T-helper 1 cell treated with Interleukin-12 subunit alpha and Interleukin-12 subunit beta and Interleukin-4 antibody, amounts not matched to agents 30 μg/mL and 1 μg/mL, for 36 hours (primary cell): ENCODE data around the gene MLLT3.

Experiments
- H3K27ac Mint-ChIP-seq: one replicate; pipeline ENCODE4 v1.8.0; 2021; ENCODE audit warnings: mild to moderate bottlenecking, mixed read lengths
- H3K27me3 Mint-ChIP-seq: one replicate; pipeline ENCODE4 v1.8.0; 2021; ENCODE audit warnings: low read depth, mixed read lengths
- H3K36me3 Mint-ChIP-seq: one replicate; pipeline ENCODE4 v1.8.0; 2021; ENCODE audit warnings: low read depth, mixed read lengths
- H3K4me1 Mint-ChIP-seq: one replicate; pipeline ENCODE4 v1.8.0; 2021; ENCODE audit warnings: low read depth, mixed read lengths
- H3K4me3 Mint-ChIP-seq: one replicate; pipeline ENCODE4 v1.8.0; 2021; ENCODE audit warnings: mild to moderate bottlenecking, moderate library complexity, mixed read lengths
- H3K9me3 Mint-ChIP-seq: one replicate; pipeline ENCODE4 v1.8.0; 2021; ENCODE audit warnings: mixed read lengths

MLLT3 gene

DNA sequence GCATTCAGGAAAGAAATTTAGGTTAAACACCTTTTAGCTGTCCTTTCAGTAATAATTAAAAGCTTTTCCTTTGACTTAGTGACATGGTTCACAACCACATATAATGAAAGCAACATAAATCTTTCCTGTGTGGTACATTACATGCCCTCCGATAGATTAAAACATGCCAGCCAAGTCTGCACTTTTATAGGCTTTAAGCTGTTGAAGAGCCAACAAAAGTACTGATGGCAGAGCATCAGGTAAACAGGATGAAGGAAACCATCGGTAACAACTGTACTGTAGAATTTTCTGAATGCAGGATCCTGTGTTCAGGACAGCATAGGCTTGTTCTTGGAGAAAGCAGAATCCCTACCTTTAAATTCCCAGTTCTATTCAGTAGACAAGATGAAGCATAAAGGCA is 226.6 kb downstream of the MLLT3 start:
- Mint-ChIP-seq H3K4me1 (peaks cover 24% of the 10 kb centered on the region), H3K9me3 (no peaks in the 10 kb centered on the region), H3K4me3 (no peak overlapping the region), H3K36me3 (peaks cover 36% of the 10 kb centered on the region), H3K27ac (no peak overlapping the region), H3K27me3 (no peaks in the 10 kb centered on the region)

DNA sequence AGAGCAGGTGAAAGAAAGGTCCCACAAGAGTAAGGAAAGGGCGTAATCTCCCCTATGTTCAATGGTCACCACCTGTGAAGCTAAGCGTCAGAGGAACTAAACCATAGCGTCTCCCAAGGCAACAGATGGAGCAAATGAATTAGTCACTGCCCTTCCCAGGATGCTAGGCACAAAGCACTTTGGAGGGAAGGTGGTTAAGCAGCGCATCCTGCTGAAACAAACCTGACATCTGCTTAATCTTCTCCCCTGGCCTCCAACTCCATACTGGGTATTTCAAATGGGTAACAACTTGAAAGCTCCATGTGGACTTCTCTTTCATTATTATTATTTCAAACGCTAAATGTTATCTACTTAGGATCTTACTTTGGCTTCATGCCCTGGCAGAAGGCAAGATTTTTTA is 227.3 kb downstream of the MLLT3 start:
- Mint-ChIP-seq H3K27ac (no peak overlapping the region), H3K4me3 (no peak overlapping the region), H3K36me3 (peaks cover 32% of the 10 kb centered on the region), H3K4me1 (peaks cover 23% of the 10 kb centered on the region), H3K9me3 (no peaks in the 10 kb centered on the region), H3K27me3 (no peaks in the 10 kb centered on the region)

DNA sequence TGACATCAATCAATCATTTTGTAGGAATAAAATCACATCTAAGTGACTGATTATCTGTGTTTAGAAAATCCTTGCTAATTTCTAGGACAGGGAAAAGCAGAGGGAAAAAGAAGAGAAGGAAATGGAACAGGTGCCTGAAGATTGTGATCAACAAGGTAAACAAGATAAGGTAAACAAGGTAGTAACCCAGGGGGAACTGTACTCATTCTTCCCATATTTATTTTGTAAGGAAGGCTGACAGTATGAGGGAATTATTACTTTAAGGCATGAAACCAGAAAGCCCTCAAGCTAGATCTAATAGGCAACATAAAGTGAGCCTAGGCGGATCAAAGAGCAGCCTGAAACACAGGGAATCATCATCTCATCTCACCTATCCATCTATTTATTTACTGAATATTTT is 231.1 kb downstream of the MLLT3 start:
- peaks cover 27% of the 10 kb centered on the region for H3K36me3 Mint-ChIP-seq

DNA sequence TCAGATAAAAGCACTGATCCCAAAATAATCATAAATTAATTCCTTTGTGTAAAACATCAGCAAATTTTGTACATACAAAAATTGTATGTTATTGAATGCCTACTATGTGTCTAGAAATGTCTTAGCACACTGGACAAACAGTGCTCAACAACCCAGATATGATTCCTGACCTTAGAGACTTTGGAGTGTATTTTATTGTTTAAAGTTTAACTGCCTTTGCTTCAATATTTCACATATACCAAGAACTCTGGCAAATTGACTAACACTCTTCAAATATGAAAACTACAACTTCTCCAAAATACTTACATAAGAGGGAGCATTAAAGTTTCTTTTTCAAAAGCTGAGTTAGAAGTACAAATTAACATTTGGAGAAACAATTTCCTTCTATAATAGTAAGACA is 231.9 kb downstream of the MLLT3 start:
- Mint-ChIP-seq H3K27ac (no peak overlapping the region), H3K4me1 (peaks cover 3% of the 10 kb centered on the region), H3K4me3 (no peak overlapping the region), H3K9me3 (no peaks in the 10 kb centered on the region), H3K36me3 (peaks cover 29% of the 10 kb centered on the region), H3K27me3 (no peaks in the 10 kb centered on the region)

More for the DNA sequence above, 231.1 kb downstream of the MLLT3 start:
- no peaks in the 10 kb centered on the region for H3K9me3 Mint-ChIP-seq
- H3K4me1 Mint-ChIP-seq: peaks cover 5% of the 10 kb centered on the region
- H3K27me3 Mint-ChIP-seq: no peaks in the 10 kb centered on the region
- H3K4me3 Mint-ChIP-seq: no peak overlapping the region
- no peak overlapping the region for H3K27ac Mint-ChIP-seq

DNA sequence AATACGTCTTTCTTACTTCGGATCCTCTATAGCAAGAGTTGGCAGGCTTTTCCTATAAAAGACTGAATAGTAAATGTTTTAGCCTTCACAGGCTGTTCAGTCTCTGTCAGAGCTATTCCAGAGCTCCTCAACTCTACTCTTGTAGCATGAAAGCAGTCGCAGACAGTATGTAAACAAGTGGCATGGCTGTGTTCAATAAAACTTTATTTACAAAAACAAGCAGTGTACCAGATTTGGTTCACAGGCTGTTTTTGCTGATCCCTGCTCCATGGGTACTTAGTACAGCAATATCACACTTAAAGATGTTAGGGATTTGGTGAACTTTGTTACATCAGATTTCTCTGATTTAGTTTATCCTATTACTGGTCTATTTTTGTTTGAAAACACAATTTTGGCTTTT is 235.2 kb downstream of the MLLT3 start:
- no peaks in the 10 kb centered on the region for H3K27me3 Mint-ChIP-seq
- peaks cover 16% of the 10 kb centered on the region for H3K4me1 Mint-ChIP-seq
- H3K36me3 Mint-ChIP-seq: peaks cover 18% of the 10 kb centered on the region
- H3K4me3 Mint-ChIP-seq: no peak overlapping the region
- H3K9me3 Mint-ChIP-seq: no peaks in the 10 kb centered on the region
- no peak overlapping the region for H3K27ac Mint-ChIP-seq

DNA sequence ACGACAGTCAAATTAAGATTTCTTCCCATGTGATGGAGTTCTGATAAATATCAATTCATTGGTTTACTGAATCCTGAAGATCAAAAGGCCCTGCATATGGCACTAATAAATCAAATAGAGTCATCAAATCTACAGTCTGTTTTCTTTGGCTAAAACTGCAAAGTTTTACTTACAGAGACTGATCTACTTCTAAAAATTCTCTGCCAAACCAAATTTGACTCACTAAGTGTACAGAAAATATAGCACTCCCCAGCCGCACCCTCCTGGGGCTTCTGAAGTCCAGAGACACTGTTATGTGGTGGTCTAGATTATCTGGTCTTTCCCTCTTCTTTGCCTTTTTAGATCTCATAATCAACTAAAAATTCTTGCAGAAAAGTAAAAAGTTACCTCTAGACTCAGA is 237.7 kb downstream of the MLLT3 start:
- no peaks in the 10 kb centered on the region for H3K27me3 Mint-ChIP-seq
- peaks cover 21% of the 10 kb centered on the region for H3K4me1 Mint-ChIP-seq
- H3K4me3 Mint-ChIP-seq: no peak overlapping the region
- no peaks in the 10 kb centered on the region for H3K9me3 Mint-ChIP-seq
- peaks cover 22% of the 10 kb centered on the region for H3K36me3 Mint-ChIP-seq
- H3K27ac Mint-ChIP-seq: no peak overlapping the region

DNA sequence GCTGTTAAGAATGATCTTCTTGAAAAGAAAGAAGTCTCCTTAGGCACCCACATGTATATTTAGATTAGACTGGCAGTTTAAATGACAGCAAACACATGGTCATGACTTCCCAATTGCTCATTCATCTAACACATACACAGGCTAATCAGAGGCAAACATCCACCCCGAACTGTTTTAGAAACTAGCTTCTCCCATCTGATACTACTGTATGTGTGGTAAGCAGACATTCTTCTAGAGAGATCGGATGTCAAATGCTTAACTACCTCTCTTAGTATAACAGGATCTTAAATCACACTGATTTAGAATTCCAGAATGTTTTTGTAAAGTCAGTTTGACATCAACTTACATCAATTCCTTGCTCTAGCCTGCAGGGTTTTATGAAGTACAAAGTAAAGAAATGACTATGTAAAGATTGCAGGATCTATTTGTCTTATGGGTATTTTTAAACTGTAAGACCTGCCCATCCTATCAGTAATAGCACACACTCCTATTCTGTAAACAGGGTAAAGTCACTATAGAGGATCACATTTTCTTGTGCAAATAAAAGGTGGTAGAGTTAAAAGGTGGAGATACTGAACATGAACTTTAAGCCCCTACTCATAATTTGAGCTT is 239.7 kb downstream of the MLLT3 start:
- no peaks in the 10 kb centered on the region for H3K27me3 Mint-ChIP-seq
- H3K4me1 Mint-ChIP-seq: peaks cover 24% of the 10 kb centered on the region
- H3K36me3 Mint-ChIP-seq: peaks cover 15% of the 10 kb centered on the region
- H3K9me3 Mint-ChIP-seq: no peaks in the 10 kb centered on the region
- H3K27ac Mint-ChIP-seq: no peak overlapping the region
- H3K4me3 Mint-ChIP-seq: no peak overlapping the region

DNA sequence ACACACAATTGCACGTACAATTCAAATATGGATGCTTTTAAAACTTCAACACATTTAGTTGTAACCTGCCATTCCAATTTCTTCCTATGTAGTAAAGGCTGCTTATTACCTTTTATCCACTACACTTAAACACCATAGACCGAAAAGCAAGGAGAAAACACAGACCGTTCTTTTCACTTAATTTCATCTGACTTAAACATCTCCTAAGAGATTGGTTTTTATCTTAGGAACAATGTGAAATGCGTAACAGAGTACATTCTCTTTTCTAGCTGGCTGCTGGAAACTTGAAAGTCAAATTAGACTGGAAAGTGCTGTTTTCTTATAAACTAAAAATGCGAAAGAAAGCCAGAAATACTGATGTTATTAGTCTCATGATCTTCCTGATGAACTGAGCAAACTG is 241.8 kb downstream of the MLLT3 start:
- H3K4me3 Mint-ChIP-seq: no peak overlapping the region
- no peak overlapping the region for H3K27ac Mint-ChIP-seq
- H3K27me3 Mint-ChIP-seq: no peaks in the 10 kb centered on the region
- peaks cover 33% of the 10 kb centered on the region for H3K4me1 Mint-ChIP-seq
- no peaks in the 10 kb centered on the region for H3K9me3 Mint-ChIP-seq
- H3K36me3 Mint-ChIP-seq: peaks cover 19% of the 10 kb centered on the region

DNA sequence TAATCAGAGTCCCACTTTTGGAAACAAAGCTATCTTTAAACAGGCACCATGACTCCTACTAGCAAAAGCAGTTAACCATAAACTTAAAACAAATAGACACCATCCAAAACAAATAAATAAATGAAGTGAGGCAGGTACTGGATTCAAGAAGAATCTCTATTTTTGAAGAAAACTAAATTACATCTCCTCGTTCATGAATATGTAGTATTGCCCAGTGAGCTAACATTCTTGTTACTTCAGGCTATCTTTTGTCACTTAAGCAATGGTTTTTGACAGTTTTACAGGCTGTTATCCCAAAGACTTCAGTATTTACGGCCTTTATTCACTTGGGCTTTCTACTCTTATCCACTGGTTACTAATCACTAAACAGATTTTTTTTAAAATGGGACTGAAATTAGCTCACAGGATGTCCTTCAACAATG is 242.5 kb downstream of the MLLT3 start:
- peaks cover 37% of the 10 kb centered on the region for H3K4me1 Mint-ChIP-seq
- no peaks in the 10 kb centered on the region for H3K27me3 Mint-ChIP-seq
- peaks cover 22% of the 10 kb centered on the region for H3K36me3 Mint-ChIP-seq
- no peaks in the 10 kb centered on the region for H3K9me3 Mint-ChIP-seq
- no peak overlapping the region for H3K27ac Mint-ChIP-seq
- no peak overlapping the region for H3K4me3 Mint-ChIP-seq

DNA sequence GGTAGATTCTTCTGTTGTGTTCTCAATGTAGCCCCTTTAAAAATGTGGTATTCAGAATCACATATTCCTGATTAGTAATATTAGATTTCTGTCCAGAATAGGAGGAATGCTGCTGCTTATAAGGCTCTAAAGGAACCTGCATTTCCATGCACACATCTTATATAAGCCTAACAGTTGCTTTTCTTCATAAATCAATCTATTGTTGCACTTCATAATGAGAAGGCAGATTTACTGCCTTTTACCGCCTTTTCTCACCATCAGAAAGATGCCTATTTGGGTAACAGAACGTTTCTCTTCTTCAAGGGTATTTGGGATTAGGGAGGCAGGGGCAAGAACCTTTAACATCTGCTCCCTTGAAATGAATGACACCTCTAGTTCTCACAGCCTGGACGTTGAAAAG is 243.4 kb downstream of the MLLT3 start:
- H3K9me3 Mint-ChIP-seq: no peaks in the 10 kb centered on the region
- H3K36me3 Mint-ChIP-seq: peaks cover 24% of the 10 kb centered on the region
- no peak overlapping the region for H3K27ac Mint-ChIP-seq
- no peak overlapping the region for H3K4me3 Mint-ChIP-seq
- no peaks in the 10 kb centered on the region for H3K27me3 Mint-ChIP-seq
- peaks cover 36% of the 10 kb centered on the region for H3K4me1 Mint-ChIP-seq

DNA sequence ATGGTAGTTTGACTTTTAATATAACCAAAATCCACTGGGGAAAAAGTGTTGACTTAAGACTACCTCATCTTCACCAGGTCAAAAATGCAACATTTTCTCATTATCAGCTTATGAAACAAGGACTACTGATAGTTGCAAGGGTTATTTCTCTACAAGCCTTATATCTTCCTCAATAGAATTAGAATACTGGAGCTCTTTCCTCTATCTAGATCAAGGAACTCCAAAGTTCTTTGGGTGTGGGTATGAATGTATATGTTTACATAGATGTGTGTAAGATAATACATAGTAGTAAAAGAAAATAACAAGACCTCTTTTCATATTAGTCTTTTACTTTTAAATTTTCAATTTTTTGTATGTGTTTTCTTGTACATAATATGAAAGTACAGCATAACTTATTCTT is 244.5 kb downstream of the MLLT3 start:
- no peaks in the 10 kb centered on the region for H3K9me3 Mint-ChIP-seq
- H3K36me3 Mint-ChIP-seq: peaks cover 28% of the 10 kb centered on the region
- H3K27me3 Mint-ChIP-seq: no peaks in the 10 kb centered on the region
- H3K4me3 Mint-ChIP-seq: no peak overlapping the region
- H3K27ac Mint-ChIP-seq: no peak overlapping the region
- peaks cover 35% of the 10 kb centered on the region for H3K4me1 Mint-ChIP-seq

DNA sequence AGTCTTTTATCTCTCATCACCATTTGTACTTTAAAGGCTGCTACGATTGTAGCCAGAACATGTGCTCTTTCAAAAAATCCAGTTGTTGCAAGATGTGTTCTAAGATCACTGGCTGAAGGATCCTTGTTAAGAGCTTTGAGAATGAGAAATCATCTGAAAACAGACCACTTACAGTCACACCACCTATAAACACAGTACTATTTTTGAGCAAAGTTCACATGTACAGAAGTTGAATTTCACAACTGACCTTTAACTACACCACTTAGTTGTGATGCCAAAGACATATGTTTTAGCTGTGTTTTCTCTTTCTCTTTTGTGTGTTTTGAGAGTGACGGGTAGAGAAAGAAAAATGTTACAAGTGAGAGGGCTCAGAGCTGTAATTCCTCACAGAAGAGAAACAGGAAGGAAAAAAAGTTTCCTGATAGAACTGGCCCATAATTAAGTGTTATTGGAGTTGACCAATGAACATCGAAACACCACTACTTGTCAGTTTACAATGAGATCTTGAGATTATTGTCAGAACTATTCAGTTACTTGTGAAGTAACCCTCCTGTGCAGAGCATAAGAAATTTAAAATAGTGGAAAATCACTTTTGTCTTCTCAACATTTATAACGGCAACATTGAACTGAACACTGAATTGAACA is 245.4 kb downstream of the MLLT3 start:
- Mint-ChIP-seq H3K4me1 (peaks cover 29% of the 10 kb centered on the region), H3K36me3 (peaks cover 29% of the 10 kb centered on the region), H3K27me3 (no peaks in the 10 kb centered on the region), H3K4me3 (peak overlapping the region; percentile 48), H3K27ac (peak overlapping the region; percentile 49), H3K9me3 (no peaks in the 10 kb centered on the region)

DNA sequence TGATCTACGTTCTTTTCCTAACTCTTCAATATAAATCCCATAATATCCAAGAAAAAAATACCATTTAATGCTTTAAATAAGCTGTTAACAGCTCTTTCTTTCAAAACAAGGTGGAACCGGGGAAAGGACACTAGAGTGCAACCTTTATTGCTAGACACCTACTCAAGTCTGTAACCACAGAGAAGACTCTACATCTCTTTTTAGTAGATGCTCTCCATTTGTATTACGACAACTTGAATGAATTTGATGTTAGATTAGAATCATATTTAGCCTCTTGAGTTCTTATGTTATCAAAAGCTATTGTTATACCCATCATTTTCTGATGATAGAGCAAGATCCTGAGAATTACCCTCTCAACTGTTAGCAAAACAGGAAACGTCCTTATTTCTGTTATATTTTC is 246.3 kb downstream of the MLLT3 start:
- H3K36me3 Mint-ChIP-seq: peaks cover 34% of the 10 kb centered on the region
- no peaks in the 10 kb centered on the region for H3K9me3 Mint-ChIP-seq
- no peak overlapping the region for H3K4me3 Mint-ChIP-seq
- H3K27ac Mint-ChIP-seq: peak overlapping the region; percentile 14
- H3K27me3 Mint-ChIP-seq: no peaks in the 10 kb centered on the region
- H3K4me1 Mint-ChIP-seq: peaks cover 38% of the 10 kb centered on the region

DNA sequence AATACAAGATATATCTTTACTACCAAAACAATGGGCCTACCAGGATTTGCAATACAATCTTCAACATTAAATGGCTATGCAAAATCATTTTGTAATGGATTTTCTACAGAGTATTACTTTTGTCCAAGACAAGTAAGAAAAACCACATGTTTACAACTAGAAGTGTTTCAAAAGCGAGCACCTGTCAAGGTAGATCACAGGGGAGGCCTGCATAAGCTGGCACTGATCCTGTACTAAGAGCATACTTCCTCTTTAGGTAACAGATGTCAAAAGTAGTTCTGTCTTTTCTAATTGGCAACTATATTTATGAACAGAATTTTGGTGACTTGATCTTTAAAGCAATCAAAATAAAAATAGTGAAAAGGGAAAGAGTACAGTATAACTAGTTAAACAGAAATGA is 249.0 kb downstream of the MLLT3 start:
- H3K27ac Mint-ChIP-seq: no peak overlapping the region
- H3K4me3 Mint-ChIP-seq: no peak overlapping the region
- peaks cover 37% of the 10 kb centered on the region for H3K36me3 Mint-ChIP-seq
- peaks cover 48% of the 10 kb centered on the region for H3K4me1 Mint-ChIP-seq
- H3K27me3 Mint-ChIP-seq: no peaks in the 10 kb centered on the region
- no peaks in the 10 kb centered on the region for H3K9me3 Mint-ChIP-seq

DNA sequence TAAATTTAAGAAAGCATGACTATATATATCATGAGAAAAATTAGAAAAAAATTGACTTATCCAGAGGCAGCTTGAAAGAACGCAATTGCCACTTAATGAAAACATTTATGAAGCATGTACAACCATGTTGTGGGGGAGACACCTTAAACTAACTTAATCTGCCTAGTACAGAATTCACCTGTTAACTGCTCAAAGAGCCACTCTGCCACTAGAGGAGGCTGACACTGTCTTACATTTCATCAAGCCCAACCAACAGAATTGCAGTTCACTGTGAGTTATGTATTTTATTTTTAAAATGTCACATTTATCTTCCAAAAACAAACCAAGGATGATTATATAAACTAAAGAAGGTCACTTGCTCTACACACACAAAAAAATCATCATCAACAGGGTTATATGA is 252.9 kb downstream of the MLLT3 start:
- H3K27ac Mint-ChIP-seq: no peak overlapping the region
- peaks cover 32% of the 10 kb centered on the region for H3K36me3 Mint-ChIP-seq
- H3K4me3 Mint-ChIP-seq: no peak overlapping the region
- H3K9me3 Mint-ChIP-seq: no peaks in the 10 kb centered on the region
- H3K27me3 Mint-ChIP-seq: no peaks in the 10 kb centered on the region
- H3K4me1 Mint-ChIP-seq: peaks cover 32% of the 10 kb centered on the region
